H1 (cell line): ENCODE data around the gene CNOT2.

ENCODE experiments used
- ATF3 ChIP-seq: IDR thresholded peaks from 2 replicates; pipeline ENCODE4 v1.6.1; 2011; ENCODE audit warnings: low read depth, mild to moderate bottlenecking, low read length; ENCODE audit not compliant: insufficient read depth
- CTCF ChIP-seq, 3 experiments: IDR thresholded peaks; 1 replicate in 2 of 3; 2 replicates in 1 of 3; pipeline versions ENCODE4 v1.5.1 to v1.6.1; 2011; ENCODE audit warnings: low read length in 3 of 3, mild to moderate bottlenecking in 3 of 3, inconsistent platforms in 2 of 3, low read depth in 1 of 3, moderate library complexity in 1 of 3; ENCODE audit not compliant: insufficient read depth in 1 of 3; ENCODE audit errors: control extremely low read depth in 1 of 3
- HDAC2 ChIP-seq, 2 experiments: fragments of 300-600 bp in 1 of 2; sonication (generic) in 1 of 2; IDR thresholded peaks; 2 replicates each; pipeline ENCODE4 v1.6.1; 2011 to 2012; ENCODE audit warnings: low read depth in 2 of 2, low read length in 2 of 2, mild to moderate bottlenecking in 2 of 2, moderate library complexity in 2 of 2, borderline replicate concordance in 1 of 2, inconsistent platforms in 1 of 2
- POLR2A ChIP-seq, 2 experiments: IDR thresholded peaks; 1 replicate in 1 of 2; 2 replicates in 1 of 2; pipeline ENCODE4 v1.6.1; 2011; ENCODE audit warnings: low read depth in 2 of 2, low read length in 2 of 2, mild to moderate bottlenecking in 2 of 2; ENCODE audit errors: control extremely low read depth in 1 of 2

GRCh38 chr12:70244409-70244808 lies 1.2 kb downstream of the CNOT2 start:
- no peak for TF ChIP-seq POLR2A (IDR thresholded peaks at IDR 0.05; ENCODE audit: control extremely low read depth in 1 of 2, low read depth in 2 of 2, low read length in 2 of 2)
- no peak for TF ChIP-seq HDAC2 (IDR thresholded peaks at IDR 0.05; ENCODE audit: borderline replicate concordance in 1 of 2, low read depth in 2 of 2, low read length in 2 of 2)
- no peak for TF ChIP-seq CTCF (IDR thresholded peaks at IDR 0.05; ENCODE audit: control extremely low read depth in 1 of 3, insufficient read depth in 1 of 3, low read depth in 1 of 3, low read length in 3 of 3)
- no peak for TF ChIP-seq ATF3
